KBM-7 (cell line): ENCODE results near the gene HELZ.
"Not testable (repeated sequence)": the region's sequence is repeated elsewhere in the genome, so short reads cannot be mapped to it uniquely, and the experiment has no call there.

ENCODE experiments used
- DNase-seq: peaks from one replicate; pipeline ENCODE4 v3.0.0-alpha.2; 2015
- in situ Hi-C: fragments of 300-500 bp; cut with MboI; formaldehyde crosslinking; loops from 2 replicates; pipeline ENCODE4 v1.14.3; 2020; ENCODE audit warnings: low sequenced_read_pairs, low pct_unique_long_range_greater_than_20kb, mixed read lengths

Gene HELZ

DNA sequence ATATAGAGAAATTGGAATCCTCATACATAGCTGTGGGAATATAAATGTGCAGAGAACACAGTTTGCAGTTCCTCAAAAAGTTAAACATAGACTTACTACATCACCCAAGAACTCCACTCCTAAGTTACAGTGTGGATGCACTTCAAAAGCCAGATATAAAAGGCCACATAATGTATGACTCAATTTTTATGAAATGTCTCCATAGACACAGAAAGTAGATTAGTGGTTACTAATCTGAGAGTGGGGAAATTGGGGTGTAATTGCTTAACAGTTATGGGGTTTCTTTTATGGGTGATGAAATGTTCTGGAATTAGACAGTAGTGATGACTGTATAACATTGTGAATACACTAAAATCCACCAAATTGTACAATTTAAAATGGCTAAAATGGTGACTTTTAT, 139.8 kb downstream of the HELZ start:
- DNase-seq = no peak
- in situ Hi-C loops = no loop called here

DNA sequence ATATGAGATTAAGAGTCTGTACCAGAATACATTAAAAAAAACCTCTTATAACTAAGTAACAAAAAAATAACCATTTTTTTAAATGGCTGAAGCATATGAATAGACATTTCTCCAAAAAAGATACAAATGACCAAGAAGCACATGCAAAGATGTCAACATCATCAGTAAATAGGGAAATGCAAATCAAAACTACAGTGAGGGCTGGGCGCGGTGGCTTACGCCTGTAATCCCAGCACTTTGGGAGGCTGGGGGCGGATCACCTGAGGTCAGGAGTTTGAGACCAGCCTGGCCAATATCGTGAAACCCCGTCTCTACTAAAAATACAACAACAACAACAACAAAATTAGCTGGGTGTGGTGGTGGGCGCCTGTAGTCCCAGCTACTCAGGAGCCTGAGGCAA, 140.4 kb downstream of the HELZ start:
- DNase-seq, in situ Hi-C loops: not testable (repeated sequence)

DNA sequence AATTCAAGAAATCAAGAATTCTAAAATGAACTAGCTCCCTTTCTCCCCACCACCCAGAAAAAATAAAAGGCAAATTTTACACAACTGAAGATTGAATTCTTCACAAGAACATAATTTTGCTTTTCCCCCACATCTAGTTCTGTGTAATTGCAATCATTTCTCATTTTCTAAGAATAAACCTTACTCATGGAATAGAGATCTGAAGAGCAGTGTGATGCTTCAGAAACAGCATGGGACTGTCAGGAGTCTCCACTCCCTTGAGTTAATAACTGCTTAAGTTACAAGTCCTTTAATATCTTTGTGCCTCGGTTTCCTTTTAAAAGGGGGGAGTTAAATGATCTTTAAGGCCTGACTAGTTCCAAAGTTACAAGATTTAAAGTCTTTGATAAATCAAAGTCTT, 147.0 kb downstream of the HELZ start:
- in situ Hi-C loops = no loop called here
- DNase-seq = no peak

DNA sequence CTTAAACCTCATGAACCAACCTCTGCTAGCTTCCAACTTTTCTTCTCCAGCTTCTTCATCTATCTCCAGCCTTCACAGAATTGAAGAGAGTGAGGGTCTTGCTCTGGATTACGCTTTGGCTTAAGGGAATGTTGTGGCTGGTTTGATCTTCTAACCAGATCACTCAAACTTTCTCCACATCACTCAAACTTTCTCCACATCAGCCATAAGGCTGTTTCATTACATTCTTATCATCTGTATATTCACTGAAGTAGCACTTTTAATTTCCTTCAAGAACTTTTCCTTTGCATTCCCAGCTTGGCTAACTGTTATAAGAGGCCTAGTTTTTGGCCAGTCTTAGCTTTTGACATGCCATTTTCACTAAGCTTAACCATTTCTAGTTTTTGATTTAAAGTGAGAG, 148.4 kb downstream of the HELZ start:
- in situ Hi-C loops = no loop called here
- DNase-seq = no peak

DNA sequence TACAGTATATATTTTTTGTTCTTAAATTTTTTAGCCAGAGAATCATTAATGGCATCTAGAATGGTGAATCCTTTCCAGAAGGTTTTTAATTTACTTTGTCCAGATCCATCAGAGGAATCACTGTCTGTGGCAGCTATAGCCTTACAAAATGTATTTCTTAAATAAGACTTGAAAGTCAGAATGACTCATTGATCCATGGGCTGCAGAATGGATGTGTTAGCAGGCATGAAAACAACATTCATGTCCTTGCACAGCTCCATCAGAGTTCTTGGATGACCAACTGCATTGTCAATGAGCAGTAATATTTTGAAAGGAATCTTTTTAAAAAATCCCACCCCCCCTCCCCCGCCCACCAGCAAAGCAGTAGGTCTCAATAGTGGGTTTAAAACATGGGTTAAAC, 149.2 kb downstream of the HELZ start:
- no peak for DNase-seq
- in situ Hi-C loops = no loop called here

DNA sequence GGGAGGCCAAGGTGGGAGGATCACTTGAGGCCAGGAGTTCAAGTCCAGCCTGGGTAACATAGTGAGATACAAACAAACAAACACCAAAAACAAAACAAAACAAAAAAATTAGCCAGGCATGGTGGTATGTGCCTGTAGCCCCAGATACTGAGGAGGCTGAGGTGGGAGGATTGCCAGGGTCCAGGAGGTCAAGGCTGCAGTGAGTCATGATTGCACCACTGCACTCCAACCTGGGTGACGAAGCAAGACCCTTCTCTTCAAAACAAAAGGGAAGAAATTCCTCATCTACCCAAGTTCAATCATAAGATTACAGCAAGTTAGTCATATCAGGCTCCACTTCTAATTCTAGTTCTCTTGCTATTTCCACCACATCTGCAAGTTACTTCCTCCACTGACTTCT, 149.7 kb downstream of the HELZ start:
- in situ Hi-C loops, DNase-seq: not testable (repeated sequence)

DNA sequence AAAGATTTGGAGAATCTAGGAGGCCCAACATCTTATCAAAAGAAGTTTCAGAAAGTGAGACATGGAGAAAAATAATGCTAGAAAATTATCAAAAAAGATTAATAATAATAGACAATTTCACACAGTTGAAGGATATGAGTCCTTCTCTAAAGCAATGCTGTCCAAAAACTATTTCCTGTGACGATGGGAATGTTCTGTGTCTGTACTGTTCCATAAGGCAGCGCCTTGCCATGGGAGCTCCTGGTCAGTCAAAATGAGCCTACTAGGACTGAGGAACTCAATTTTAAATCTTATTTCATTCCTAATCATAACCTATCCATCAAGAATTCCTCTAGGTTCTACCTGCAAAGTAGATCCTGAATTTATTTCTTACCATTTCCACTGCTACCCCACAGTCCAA, 151.6 kb downstream of the HELZ start:
- in situ Hi-C loops = no loop called here
- no peak for DNase-seq

DNA sequence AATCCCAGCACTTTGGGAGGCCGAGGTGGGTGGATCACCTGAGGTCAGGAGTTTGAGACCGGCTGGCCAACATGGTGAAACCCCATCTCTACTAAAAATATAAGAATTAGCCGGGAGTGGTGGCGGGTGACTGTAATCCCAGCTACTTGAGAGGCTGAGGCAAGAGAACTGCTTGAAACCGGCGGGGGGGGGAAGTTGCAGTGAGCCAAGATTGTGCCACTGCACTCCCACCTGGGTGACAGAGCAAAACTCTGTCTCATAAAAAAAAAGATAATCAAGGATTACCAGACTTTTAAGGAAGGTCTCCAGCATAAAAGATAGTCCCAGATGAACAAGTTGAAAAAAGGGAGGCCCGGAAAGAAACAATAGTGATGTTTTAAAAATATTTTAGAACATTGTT, 152.3 kb downstream of the HELZ start:
- DNase-seq, in situ Hi-C loops: not testable (repeated sequence)

DNA sequence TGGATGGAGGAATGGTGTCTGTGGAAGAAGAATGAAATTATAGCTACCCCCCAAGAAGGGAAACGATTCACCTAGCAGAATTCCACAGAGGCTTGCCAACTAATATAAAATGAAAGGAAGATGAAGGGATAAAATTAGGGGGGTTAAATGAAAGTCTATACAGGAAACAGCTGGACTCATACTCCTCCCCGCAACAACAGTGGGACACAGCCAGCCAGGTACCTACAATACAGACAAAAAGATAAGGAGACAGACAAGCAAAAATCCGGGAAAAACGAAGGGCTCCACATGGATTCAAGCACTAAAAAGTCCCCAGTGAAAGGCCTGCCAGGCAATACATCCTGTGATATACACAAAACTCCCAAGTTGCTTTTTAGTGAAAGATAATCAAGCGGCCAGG, 152.7 kb downstream of the HELZ start:
- in situ Hi-C loops = no loop called here
- no peak for DNase-seq

DNA sequence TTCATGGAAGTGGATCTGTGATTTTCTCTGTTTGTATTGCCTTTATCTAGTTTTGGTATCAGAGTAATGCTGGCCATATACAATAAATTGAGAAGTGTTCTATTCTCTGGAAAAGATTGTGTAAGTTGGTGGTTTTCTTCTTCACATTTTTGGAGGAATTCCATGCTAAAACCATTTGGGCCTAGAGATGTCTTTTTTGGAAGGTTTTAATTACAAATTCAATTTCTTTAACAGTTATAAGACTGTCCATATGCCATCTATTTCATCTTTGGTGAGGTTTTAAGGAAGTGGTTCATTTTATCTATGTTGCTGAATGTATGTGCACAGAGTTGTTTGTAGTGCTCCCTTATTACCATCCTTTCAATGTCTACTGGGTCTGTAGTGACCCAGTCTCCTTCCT, 154.7 kb downstream of the HELZ start:
- DNase-seq = no peak
- in situ Hi-C loops = no loop called here

DNA sequence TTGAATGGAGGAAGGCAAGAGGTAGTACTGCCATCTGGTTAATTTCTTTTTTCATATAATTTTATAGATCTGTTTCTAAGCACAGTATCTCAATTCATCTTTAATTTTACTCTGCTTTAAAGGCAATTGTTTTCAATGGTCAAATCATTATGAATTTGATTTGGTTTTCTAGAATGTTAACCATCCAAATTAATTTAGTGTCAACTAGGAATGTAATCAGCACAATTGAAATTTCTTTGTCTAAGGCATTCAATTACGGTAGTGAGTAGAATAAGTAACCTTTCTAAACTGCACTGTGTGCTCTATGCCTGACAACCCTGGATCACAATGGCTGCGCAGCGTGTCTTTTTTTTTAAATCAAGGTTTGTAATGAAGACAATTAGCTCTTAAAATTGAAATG, 156.4 kb downstream of the HELZ start:
- in situ Hi-C loops = no loop called here

DNA sequence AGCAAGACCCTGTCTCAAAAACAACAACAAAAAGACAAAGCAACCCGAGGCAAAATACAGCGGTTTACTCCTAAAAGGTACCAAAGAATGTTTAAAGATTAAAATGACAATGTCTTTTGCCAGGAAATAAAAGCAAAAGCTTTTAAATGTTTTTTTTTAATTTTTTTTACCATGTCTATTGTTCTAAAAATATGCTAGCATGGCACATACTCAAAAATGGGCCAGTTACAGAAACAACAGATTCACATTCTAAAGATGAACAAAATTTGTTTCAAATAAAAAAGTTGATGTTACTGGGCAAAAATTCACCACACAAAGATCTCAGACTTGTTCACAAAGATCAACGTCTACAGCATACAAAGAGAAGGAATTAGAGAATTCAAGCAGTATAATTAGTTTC, 159.6 kb downstream of the HELZ start:
- DNase-seq = no peak
- in situ Hi-C loops = no loop called here

More for the DNA sequence above, 156.4 kb downstream of the HELZ start:
- DNase-seq = no peak

DNA sequence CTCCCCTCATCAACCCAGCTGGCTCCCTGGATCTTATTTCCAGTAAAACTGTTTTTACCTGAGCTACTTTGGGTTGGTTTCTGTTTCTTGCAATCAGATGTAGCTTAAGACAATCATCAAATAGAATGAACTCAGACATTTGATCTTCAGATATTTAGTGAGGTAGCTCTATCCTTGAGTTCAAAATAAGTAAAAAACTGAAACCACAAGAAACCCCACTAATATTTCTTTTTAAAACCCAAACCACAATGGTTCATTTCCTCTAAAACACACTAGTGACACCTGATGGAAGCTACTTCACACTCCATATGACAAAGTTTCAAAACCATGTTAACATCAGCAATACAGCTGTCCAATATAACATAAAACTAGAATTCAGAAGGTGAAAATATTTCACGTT, 162.9 kb downstream of the HELZ start:
- DNase-seq = no peak

DNA sequence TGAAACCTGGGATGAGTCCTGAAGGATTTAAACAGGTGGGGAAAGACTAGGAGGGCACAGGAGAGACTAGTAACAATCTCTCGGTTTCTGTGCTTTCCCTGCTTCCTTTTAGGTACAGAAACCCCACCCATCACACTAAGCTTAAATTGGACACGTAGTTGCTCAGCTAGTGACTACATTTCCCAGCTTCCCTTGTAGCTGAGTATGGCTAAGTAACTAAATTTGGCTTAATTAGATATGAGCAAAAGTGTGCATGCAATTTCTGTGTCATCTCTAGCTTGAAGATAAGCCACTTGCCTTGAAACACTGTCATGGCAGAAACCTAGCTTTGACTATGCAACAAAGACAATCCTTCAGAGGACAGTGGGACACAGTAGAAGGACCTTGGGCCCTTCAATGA, 164.2 kb downstream of the HELZ start:
- no peak for DNase-seq
- in situ Hi-C loops = no loop called here

More for the DNA sequence above, 162.9 kb downstream of the HELZ start:
- in situ Hi-C loops = no loop called here

DNA sequence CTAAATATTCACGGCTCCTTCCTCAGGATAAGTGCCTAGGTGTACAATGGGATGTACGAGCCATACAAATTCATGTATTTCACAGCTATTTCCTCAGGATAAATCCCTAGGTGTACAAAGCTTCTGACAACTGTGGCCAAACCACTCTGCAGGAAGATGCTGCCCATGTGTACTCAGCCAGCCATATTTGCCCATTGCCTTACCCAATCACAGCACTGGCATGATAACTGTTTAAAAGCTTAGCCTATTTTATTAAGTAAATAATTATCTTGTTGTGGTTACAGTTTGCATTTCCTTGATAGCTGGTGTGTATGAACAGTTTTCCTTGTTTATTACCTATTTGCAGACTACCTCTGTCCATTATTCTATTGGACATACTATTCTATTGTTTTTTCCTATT, 165.5 kb downstream of the HELZ start:
- no peak for DNase-seq
- in situ Hi-C loops = no loop called here

DNA sequence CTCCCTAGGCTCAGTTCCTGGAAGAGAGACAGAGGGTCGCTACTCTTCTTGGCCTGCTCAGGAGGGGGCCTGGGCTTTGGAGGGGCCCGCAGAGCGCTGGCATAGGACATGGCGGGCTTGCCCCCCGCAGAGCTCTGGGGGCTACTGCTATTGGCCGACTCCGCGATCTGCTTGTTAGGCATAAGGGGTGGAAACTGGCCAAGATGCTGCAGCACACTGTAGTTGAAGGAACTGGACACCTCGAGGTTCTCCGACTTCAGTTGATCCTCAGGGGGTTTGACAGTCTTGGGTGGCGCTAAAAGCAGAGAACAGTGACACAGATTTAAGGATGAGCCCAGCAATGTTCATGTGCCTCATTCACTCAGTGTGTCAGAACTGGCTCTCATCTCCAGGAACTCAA, 166.7 kb downstream of the HELZ start:
- DNase-seq = no peak
- in situ Hi-C loops = no loop called here

DNA sequence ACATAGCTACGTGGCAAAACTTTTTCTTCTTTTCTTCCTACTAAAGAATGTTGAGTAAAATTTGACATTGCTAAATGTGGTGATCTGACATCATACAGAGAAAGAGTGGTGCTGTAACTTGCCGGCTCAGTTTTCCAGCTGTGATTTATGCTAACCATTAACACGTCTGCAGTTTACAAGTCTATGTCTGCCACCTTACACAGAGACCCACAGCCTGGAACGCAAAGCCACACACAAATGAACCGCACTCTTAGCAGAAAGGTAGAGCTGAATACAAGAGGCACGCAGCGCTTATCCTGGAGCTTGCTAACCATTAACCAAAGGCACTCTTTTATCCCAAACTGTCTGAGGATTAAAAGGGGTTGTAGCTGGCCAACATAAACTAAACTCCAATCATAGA, 168.7 kb downstream of the HELZ start:
- in situ Hi-C loops = no loop called here
- no peak for DNase-seq

DNA sequence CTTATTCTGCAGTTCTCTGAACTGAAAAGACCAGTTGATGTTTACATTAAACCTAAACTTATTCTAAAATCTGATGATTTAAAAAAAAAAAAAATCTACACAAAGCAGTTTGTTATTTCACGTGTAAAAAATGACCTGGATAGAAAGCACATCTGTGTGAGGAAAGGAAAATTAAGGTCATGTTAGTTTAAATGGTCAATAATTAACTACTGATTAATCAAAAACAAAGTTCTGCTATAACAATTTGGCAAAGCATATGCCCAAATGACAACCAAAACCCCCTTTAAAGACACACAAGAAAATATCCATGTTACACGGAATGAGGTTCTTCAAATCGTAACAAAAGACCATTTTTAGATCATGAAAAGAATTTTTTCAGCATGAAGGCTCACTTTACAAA, 170.2 kb downstream of the HELZ start:
- in situ Hi-C loops = no loop called here
- no peak for DNase-seq

DNA sequence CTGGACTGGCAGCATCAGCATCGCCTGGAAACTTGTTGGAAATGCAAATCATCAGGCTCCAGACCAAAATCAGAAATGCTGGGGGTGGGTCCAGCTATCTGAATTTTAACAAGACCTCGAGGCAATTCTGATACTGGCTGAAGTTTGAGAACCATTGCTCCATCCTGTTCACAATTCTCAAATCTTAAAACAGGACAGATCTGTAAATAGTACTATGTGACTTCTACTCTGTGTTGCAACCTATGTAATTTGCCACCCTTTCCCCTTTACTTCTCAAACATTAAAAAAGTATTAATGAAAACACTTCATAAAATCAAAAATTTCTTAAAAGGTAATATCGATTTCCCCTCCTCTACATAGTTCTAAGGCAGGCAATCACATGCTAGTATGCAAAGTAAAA, 172.1 kb downstream of the HELZ start:
- in situ Hi-C loops = no loop called here

DNA sequence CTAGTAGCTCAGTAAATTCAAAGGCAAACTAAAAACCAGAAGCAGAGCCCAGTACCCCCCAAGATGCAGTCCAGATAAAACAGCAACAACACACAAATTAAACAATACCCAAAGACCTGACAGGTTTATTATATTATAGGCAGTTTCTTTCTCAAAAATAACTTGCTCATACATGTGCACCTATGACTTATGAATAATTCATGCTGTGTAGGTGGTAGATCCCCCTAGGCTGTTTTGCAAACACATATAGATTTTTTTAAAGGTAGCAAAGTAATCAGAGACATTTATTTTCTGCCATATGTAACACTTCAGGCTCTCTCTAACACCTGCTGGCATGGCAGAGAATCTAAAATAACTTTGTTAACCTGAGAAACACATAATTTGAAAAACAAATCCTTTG, 173.4 kb downstream of the HELZ start:
- in situ Hi-C loops = no loop called here
- DNase-seq = no peak

More for the DNA sequence above, 172.1 kb downstream of the HELZ start:
- no peak for DNase-seq

DNA sequence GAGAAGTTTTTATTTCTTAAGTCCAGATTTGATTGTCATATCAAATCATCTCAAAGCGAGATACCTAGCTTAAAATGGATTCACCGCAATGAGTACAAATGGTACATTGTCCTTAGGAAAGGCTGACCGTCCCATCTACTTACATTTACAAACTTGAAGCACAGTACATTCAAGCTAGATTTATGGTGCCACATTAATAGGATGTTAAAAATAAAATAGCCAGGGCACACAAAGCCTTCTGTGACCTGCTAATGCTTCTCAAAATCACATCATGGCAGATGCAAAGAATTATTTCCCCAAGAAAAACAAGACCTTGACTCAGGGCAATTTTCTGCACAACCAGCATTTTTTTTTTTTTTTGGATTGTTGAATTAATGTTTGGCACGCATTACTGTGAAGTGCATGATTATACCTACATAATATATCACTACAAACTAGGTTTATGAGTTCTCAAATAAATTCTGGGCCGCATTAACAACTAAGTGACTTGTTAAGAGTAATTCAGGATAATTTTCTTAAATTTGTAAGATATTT, 175.3 kb downstream of the HELZ start:
- no peak for DNase-seq
- in situ Hi-C loops = no loop called here

DNA sequence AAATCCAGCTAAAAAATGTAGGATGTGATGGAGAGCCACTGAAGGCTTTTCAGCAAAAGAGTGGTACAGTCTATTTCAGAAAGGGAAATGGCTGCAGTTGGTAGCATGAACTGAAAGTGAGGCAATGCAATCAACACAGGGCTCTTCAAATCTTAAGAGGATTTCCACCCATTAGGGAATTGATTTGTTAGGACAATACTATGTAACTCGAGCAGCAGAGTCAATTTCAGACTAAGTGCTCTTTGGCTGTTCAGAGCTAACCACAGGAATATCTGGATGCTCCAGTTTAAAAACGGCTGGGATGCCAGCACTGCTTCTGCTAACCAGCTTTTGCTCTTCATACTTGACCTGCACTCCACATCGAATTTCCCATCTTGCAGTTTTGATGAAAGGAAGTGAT, 176.0 kb downstream of the HELZ start:
- no peak for DNase-seq
- in situ Hi-C loops = no loop called here
